Measurements from ENCODE around the gene TMEM37. TPM values are rescaled to one million over a fixed set of nuclear protein-coding genes. Genes with fewer than 3 reads are reported as not detected.

The TMEM37 gene
- polyA plus RNA-seq, 1 of the 3 experiments (the other 2 are of a cell fraction): 0.25 TPM

- TF ChIP-seq GATA2 (CRISPR knock-in tag; IDR thresholded peaks at IDR 0.05): no peak
- no peak for TF ChIP-seq REST (IDR thresholded peaks at IDR 0.05; ENCODE audit: low read depth, low read length)
- no peak for TF ChIP-seq EZH2phosphoT487 (IDR thresholded peaks at IDR 0.05; ENCODE audit: borderline replicate concordance, low read depth)
- no peak for TF ChIP-seq ZBTB33 (IDR thresholded peaks at IDR 0.05; ENCODE audit: borderline replicate concordance, low read depth)
- no peak for TF ChIP-seq FOSL2 (IDR thresholded peaks at IDR 0.05; ENCODE audit: borderline replicate concordance, low read depth)
Observed at GRCh38 chr2:119461811-119462210, 30.2 kb downstream of the TMEM37 start (continued).

GRCh38 chr2:119462574-119462973, 30.9 kb downstream of the TMEM37 start:
- no peak for DNase-seq
- no peak overlapping the region for H3K9ac ChIP-seq
- 70% methylated on average over 2 of the region's 7 CpGs for WGBS (ENCODE audit: low lambda C conversion rate)
- ChIA-PET POLR2A (no interaction called here), CTCF (interaction anchor here (5.7 kb wide), 1 partner anchor 14 kb away, joined by 37 read pairs; no protein-coding TSS in a partner anchor)
- H3K9me2 ChIP-seq: no peaks in the 10 kb centered on the region
- no peaks in the 10 kb centered on the region for H3K4me1 ChIP-seq (ENCODE audit: control insufficient read depth in 1 of 2, insufficient read depth in 2 of 2, low read depth in 1 of 2, low read length in 1 of 2)
- H3K36me3 ChIP-seq (replicated peaks in 1 of 2; ENCODE audit: control insufficient read depth in 1 of 2, insufficient read depth in 2 of 2, low read length in 1 of 2): no peaks in the 10 kb centered on the region
- no peaks in the 10 kb centered on the region for H3K9me3 ChIP-seq
- H3K79me2 ChIP-seq (ENCODE audit: insufficient read depth): no peaks in the 10 kb centered on the region
- H3K4me2 ChIP-seq: no peak overlapping the region
- H3K27me3 ChIP-seq (ENCODE audit: insufficient read depth): no peaks in the 10 kb centered on the region
- no peak overlapping the region for H3K27ac ChIP-seq (ENCODE audit: low read depth in 2 of 2, low read length in 1 of 2)
- no peak for TF ChIP-seq NFIC (IDR thresholded peaks at IDR 0.05; ENCODE audit: borderline replicate concordance)
- no peak for TF ChIP-seq SIN3A (IDR thresholded peaks at IDR 0.05; ENCODE audit: borderline replicate concordance, low read depth, low read length)
- TF ChIP-seq RAD21 (IDR thresholded peaks at IDR 0.05; ENCODE audit: low read length): no peak
- no peak for TF ChIP-seq GABPA (IDR thresholded peaks at IDR 0.05; ENCODE audit: low read depth)
- no peak for TF ChIP-seq MEF2A (IDR thresholded peaks at IDR 0.05; ENCODE audit: borderline replicate concordance, low read depth)
- TF ChIP-seq USF1 (IDR thresholded peaks at IDR 0.05; ENCODE audit: borderline replicate concordance, low read depth): no peak
- TF ChIP-seq RXRA (IDR thresholded peaks at IDR 0.05; ENCODE audit: borderline replicate concordance, low read depth): no peak
- TF ChIP-seq NRF1 (IDR thresholded peaks at IDR 0.05; ENCODE audit: low read depth, low read length): no peak
- no peak for TF ChIP-seq MXI1 (IDR thresholded peaks at IDR 0.05; ENCODE audit: low read depth, low read length)
- no peak for TF ChIP-seq REST (IDR thresholded peaks at IDR 0.05; ENCODE audit: low read depth, low read length)
- TF ChIP-seq, protein P1, sequence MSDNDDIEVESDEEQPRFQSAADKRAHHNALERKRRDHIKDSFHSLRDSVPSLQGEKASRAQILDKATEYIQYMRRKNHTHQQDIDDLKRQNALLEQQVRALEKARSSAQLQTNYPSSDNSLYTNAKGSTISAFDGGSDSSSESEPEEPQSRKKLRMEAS (IDR thresholded peaks at IDR 0.05; ENCODE audit: low read depth): no peak
- TF ChIP-seq YY1 (IDR thresholded peaks at IDR 0.05; ENCODE audit: low read depth): no peak
- no peak for TF ChIP-seq EP300 (IDR thresholded peaks at IDR 0.05; ENCODE audit: borderline replicate concordance in 1 of 2, low read depth in 1 of 2, low read length in 1 of 2)
- TF ChIP-seq JUND (IDR thresholded peaks at IDR 0.05): no peak
- no peak for TF ChIP-seq IRF3 (IDR thresholded peaks at IDR 0.05; ENCODE audit: low read depth, low read length)
- H4K20me1 ChIP-seq (ENCODE audit: insufficient read depth): no peaks in the 10 kb centered on the region
- H3K4me3 ChIP-seq (ENCODE audit: low read depth in 2 of 2, low read length in 1 of 2): no peak overlapping the region
- H3F3A ChIP-seq (replicated peaks; ENCODE audit: insufficient read depth): no peaks in the 10 kb centered on the region
- H2AFZ ChIP-seq (ENCODE audit: low read depth): no peak overlapping the region

Data from SK-N-SH (cell line).